Fibroblast of peridontal ligament (primary cell): ENCODE data around the gene CPD.

Experiments
- DNase-seq: peaks from one replicate; pipeline ENCODE4 v3.0.0-alpha.2; 2010; ENCODE audit errors: extremely low read depth

CPD gene

GRCh38 chr17:30352240-30352814 is 26.4 kb upstream of the CPD start:
- no peak for DNase-seq

GRCh38 chr17:30354701-30355100 is 24.0 kb upstream of the CPD start:
- DNase-seq: no peak

- no peak for DNase-seq
Measured at GRCh38 chr17:30357476-30357875, 21.3 kb upstream of the CPD start.

DNA sequence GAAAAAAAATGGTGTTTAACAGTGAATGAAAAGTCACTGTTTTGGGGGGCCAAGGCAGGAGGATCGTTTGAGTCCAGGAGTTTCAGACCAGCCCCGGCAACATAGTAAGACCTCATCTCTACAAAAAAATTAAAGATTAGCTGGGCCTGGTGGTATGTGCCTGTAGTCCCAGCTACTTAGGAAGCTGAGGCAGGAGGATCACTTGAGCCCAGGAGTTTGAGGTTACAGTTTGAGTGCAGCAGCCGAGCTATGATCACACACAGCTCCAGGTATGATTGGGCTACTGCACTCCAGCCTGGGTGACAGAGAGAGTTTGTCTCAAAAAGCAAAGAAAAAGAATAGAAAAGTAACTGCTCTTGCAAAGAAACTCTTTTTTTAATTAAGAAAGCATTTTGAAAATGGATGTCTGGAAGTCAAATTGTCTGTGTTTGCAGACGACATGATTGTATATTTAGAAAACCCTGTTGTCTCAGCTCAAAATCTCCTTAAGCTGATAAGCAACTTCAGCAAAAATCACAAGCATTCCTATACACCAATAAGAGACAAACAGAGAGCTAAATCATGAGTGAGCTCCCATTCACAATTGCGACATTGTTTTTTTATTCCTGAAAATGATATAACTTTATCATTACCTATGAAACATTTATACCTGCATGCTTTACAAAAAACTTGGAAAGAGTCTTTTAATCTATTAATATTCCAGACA is 20.5 kb upstream of the CPD start:
- no peak for DNase-seq

DNA sequence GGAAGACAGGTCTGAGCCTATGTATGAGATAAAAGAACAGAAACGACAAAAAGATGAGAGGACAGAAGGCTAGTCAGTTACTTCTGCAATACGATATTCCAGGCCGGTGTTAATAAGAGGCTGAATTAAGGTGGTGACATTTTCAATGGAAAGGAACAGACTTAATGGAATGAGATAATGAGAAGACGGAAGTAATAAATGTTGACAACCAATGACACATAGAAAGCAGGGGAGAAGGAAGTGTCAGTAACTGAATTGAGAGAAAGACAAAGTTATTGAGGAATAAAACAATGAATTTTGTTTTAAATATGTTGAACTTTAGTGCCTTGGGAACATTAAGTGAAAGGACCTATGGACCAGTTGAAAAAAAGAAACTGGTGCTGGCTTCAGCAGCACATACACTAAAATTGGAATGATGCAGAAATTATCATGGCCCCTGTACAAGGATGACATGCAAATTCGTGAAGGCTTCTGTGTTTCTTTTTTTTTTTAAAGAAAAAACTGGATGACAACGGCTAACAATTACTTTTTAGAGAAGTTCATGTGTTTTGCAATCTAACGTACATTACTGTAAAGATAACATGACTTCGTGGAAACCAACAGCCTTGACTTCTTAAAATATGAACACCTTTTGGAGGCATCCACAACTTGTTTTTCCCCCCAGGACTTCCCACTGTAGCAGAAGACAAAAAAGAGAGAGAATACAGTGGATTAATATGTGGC is 18.5 kb upstream of the CPD start:
- no peak for DNase-seq

- no peak for DNase-seq
Measured at GRCh38 chr17:30361766-30362279, 16.9 kb upstream of the CPD start.

GRCh38 chr17:30363715-30364202 is 15.0 kb upstream of the CPD start:
- no peak for DNase-seq

DNA sequence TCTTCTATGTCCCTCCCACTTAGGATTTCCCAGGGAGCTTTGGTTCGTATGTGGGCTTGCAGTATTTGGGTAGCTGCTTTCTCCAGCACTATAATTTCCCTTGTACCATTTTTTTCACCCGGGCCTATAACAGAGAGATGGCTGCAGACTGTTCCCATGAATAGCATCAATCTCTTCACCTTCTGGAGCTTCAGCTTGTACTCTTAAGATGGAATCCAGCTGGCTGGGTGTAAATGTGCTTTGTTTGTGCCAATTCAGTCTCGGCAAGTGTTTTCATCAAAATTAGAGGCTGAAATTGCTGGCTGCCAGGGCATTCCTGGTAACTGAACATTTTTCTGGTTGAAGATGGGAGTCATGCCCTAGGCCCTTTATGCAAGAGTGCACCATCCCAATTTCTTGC is 12.2 kb upstream of the CPD start:
- DNase-seq: no peak

- no peak for DNase-seq
Measured at GRCh38 chr17:30368912-30369720, 9.6 kb upstream of the CPD start.

DNA sequence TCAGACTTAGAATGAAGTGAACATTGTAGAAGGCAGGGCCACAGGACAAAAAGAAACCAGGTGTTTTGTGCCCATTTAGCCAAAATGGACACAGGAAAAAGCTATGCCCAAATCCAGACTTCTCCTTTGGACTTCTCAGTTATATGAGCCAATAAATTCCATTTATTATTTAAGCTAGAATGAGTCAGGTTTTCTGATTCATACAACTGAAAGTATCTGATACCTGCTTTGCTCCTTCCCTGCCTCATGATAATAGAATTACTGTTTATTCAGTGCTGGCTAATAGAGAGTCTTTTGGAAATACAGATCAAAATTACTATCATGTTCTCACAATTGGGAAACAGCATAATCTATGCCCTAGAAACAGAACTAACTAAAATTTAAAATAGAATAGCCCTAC is 8.7 kb upstream of the CPD start:
- no peak for DNase-seq

DNA sequence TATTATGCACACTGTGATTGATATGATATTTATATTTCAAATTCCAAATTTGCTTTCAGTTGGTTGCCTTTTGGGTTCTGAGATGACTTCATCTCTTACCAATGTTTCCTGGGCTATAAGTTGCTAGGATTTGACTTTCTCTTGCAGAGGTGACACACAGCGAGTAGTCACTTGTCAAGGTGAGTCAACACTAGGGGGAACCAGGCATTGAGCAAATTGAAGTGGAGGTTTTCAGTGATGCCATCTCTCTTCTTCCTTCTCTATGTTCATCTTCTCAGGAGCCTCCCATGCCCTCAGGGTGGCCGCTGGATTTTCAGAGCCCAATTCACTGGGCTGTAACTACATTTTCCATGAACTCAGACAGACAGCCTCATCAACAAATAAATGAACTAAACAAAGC is 6.0 kb upstream of the CPD start:
- DNase-seq: no peak

- no peak for DNase-seq
Measured at GRCh38 chr17:30375661-30376060, 3.1 kb upstream of the CPD start.

- peak; percentile 91 for DNase-seq
Measured at GRCh38 chr17:30376621-30377452, 1.9 kb upstream of the CPD start.

- DNase-seq: no peak
Measured at GRCh38 chr17:30377574-30378240, 1.0 kb upstream of the CPD start.

GRCh38 chr17:30378241-30378824 is 394 bp upstream of the CPD start:
- DNase-seq: no peak

- no peak for DNase-seq
Measured at GRCh38 chr17:30379303-30379902, 676 bp downstream of the CPD start.

GRCh38 chr17:30379903-30380381 is 1.2 kb downstream of the CPD start:
- DNase-seq: no peak

- no peak for DNase-seq
Measured at GRCh38 chr17:30380643-30381339, 2.1 kb downstream of the CPD start.

GRCh38 chr17:30381340-30381659 is 2.6 kb downstream of the CPD start:
- DNase-seq: no peak
